Bronchial epithelial cell (primary cell): ENCODE measurements around the gene UBL4B. TPM values are rescaled to one million over a fixed set of nuclear protein-coding genes. Genes with fewer than 3 reads are reported as not detected.

Source experiments
- DNase-seq: peaks from one replicate; pipeline ENCODE4 v3.0.0-alpha.2; 2010; ENCODE audit warnings: low read depth
- FAIRE-seq: peaks from 2 replicates; lab custom pipeline; 2011; peaks lifted over from hg19 to GRCh38; lab: Jason Lieb, UNC
- H3K27me3 ChIP-seq: 2 replicates; pipeline ENCODE4 v1.5.1; 2011; ENCODE audit warnings: low read length; ENCODE audit not compliant: control insufficient read depth, insufficient read depth
- H3K36me3 ChIP-seq: 2 replicates; pipeline ENCODE4 v1.5.1; 2011; ENCODE audit warnings: low read length; ENCODE audit not compliant: control insufficient read depth, insufficient read depth
- H3K4me3 ChIP-seq: 2 replicates; pipeline ENCODE4 v1.5.1; 2011; ENCODE audit warnings: mild to moderate bottlenecking, low read depth, low read length, control low read depth
- CTCF ChIP-seq: IDR thresholded peaks from 2 replicates; pipeline ENCODE4 v1.5.1; 2011; ENCODE audit warnings: mild to moderate bottlenecking, moderate library complexity, low read length, control low read depth, inconsistent platforms; ENCODE audit not compliant: insufficient read depth, severe bottlenecking
- total RNA-seq: library from RNA; depleted of rRNA; stranded (reverse); fragments of >200 nt; gene quantifications from 2 replicates; pipeline ENCODE4 v1.2.1, GENCODE V29; 2014

Gene UBL4B
- total RNA-seq, 1 donor from 2014 or later = not detected

GRCh38 chr1:110067479-110067892, 44.8 kb upstream of the UBL4B start:
- Histone ChIP-seq H3K27me3 (peaks cover 42% of the 10 kb centered on the region), H3K4me3 (no peak overlapping the region), H3K36me3 (no peaks in the 10 kb centered on the region)
- no peak for TF ChIP-seq CTCF
- no peak for FAIRE-seq
- DNase-seq = no peak

GRCh38 chr1:110067893-110068645, 44.2 kb upstream of the UBL4B start:
- no peak for TF ChIP-seq CTCF
- no peak overlapping the region for H3K4me3 ChIP-seq
- peaks cover 42% of the 10 kb centered on the region for H3K27me3 ChIP-seq
- FAIRE-seq (no peak), DNase-seq (no peak)
- no peaks in the 10 kb centered on the region for H3K36me3 ChIP-seq

- Histone ChIP-seq H3K4me3 (no peak overlapping the region), H3K36me3 (no peaks in the 10 kb centered on the region), H3K27me3 (peaks cover 42% of the 10 kb centered on the region)
- DNase-seq (no peak), FAIRE-seq (no peak)
- no peak for TF ChIP-seq CTCF
Observed at GRCh38 chr1:110068646-110069403, 43.4 kb upstream of the UBL4B start.

- no peaks in the 10 kb centered on the region for H3K36me3 ChIP-seq
- FAIRE-seq (no peak), DNase-seq (no peak)
- peaks cover 42% of the 10 kb centered on the region for H3K27me3 ChIP-seq
- no peak for TF ChIP-seq CTCF
- no peak overlapping the region for H3K4me3 ChIP-seq
Observed at GRCh38 chr1:110069404-110070281, 42.6 kb upstream of the UBL4B start.

- TF ChIP-seq CTCF = no peak
- FAIRE-seq (no peak), DNase-seq (no peak)
- peaks cover 42% of the 10 kb centered on the region for H3K27me3 ChIP-seq
- no peak overlapping the region for H3K4me3 ChIP-seq
- H3K36me3 ChIP-seq = no peaks in the 10 kb centered on the region
Observed at GRCh38 chr1:110070282-110070669, 42.0 kb upstream of the UBL4B start.
